ENCODE measurements around the gene ZNF234. TPM values are rescaled to one million over a fixed set of nuclear protein-coding genes. Genes with fewer than 3 reads are reported as not detected.

The ZNF234 gene
- total and polyA plus RNA-seq, 2 of the 8 experiments (the other 6 are each of a cell fraction or from before 2014, with no cell fraction given), result 1.9 to 12.3 TPM

DNA sequence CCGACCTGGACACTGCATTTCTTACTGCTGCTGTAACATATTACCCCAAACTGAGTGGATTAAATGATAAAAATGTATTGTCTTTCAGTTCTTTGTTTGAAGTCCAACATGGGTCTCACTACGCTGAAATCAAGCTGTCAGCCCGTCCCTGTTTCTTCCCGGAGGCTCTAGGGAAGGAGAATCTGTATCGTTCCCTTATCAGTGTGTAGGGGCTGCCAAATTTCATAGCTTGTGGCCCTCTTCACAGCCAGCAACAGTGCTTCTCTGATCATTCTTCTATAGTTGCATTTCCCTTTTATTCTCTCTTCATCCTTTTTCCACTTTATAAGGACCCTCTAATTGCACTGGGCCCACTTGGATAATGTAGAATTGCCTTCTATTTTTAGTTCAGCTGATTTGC is 10.1 kb downstream of the ZNF234 start (continued):
- TF ChIP-seq SP2 (IDR thresholded peaks at IDR 0.05; ENCODE audit: low read length) (no peak), RAD21 (IDR thresholded peaks at IDR 0.05 in 1 of 2, conservative IDR thresholded peaks at IDR 0.05 in 1 of 2; ENCODE audit: low read depth in 2 of 2, low read length in 2 of 2) (no peak), JUND (IDR thresholded peaks at IDR 0.05; ENCODE audit: low read length) (no peak), KDM5A (IDR thresholded peaks at IDR 0.05; ENCODE audit: low read length) (no peak)
- TF ChIP-seq, protein P1, sequence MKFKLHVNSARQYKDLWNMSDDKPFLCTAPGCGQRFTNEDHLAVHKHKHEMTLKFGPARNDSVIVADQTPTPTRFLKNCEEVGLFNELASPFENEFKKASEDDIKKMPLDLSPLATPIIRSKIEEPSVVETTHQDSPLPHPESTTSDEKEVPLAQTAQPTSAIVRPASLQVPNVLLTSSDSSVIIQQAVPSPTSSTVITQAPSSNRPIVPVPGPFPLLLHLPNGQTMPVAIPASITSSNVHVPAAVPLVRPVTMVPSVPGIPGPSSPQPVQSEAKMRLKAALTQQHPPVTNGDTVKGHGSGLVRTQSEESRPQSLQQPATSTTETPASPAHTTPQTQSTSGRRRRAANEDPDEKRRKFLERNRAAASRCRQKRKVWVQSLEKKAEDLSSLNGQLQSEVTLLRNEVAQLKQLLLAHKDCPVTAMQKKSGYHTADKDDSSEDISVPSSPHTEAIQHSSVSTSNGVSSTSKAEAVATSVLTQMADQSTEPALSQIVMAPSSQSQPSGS (IDR thresholded peaks at IDR 0.05; ENCODE audit: low read length), result no peak
